Stimulated activated CD4-positive, alpha-beta T cell treated with anti-CD3 and anti-CD28 coated beads, Interleukin-2, amount 100 ng/mL, for 48 hours (primary cell): ENCODE data around the gene TMBIM4.
"Not testable (repeated sequence)": the region's sequence is repeated elsewhere in the genome, so short reads cannot be mapped to it uniquely, and the experiment has no call there.

Source experiments
- DNase-seq, 2 donors: peaks; one replicate each; pipeline ENCODE4 v3.0.0-alpha.2; 2020

TMBIM4 gene

GRCh38 chr12:66182956-66183355, 13.2 kb upstream of the TMBIM4 start:
- DNase-seq = no peak

DNA sequence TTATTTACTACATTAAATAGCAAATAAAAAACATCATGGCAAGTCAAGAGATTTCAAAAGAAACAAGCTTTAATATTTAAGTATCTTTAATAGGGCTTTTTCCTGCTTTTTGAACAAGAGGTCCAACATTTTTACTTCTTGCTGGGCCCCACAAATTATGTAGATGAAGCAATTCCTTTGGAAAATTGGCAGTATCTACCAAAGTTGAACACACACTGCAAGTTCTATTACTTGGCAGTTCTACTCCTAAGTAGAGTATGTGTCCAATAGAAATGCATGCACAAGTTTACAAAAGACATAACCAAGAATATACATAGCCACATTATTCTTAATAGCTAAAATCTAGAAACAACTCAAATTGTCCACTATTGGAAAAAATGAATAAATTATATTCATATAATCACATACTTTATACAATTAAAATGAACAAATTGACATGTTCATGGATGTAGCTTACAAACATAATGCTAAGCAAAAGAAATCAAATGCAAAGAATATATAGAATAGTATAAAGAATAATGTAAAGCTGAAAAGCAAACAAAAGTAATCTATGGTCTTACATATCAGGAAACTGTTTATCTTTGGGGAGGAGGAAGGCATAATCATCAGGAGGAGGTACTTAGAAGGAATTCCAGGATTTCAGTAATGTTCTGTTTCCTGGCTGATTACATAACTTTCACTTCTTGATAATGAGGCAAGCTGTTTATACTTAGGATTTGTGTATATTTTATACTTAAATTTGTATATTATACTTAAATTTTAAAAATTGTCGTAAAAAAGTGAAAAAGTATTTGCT, 6.5 kb upstream of the TMBIM4 start:
- DNase-seq = no peak

DNA sequence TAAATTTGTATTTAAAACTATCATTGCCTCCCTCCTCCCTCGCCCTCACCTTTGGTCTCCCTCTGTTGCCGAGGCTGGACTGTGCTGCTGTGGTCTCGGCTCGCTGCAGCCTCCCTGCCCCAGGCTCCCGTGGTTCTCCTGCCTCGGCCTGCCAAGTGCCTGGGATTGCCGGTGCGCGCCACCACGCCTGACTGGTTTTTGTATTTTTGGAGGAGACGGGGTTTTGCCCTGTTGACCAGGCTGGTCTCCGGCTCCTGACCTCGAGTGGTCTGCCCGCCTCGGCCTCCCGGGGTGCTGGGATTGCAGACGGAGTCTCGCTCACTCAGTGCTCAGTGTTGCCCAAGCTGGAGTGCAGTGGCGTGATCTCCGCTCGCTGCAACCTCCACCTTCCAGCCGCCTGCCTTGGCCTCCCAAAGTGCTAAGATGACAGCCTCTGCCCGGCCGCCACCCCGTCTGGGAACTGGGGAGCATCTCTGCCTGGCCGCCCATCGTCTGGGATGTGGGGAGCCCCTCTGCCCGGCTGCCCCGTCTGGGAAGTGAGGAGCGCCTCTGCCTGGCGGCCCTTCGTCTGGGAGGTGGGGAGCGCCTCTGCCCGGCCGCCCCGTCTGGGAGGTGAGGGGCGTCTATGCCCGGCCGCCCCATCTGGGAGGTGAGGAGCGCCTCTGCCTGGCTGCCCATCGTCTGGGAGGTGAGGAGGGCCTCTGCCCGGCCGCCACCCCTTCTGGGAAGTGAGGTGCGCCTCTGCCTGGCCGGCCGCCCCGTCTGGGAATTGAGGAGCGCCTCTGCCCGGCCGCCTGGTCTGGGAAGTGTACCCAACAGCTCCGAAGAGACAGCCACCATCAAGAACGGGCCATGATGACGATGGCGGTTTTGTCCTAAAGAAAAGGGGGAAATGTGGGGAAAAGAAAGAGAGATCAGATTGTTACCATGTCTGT, 4.9 kb upstream of the TMBIM4 start:
- DNase-seq = not testable (repeated sequence)

- no peak for DNase-seq
Observed at GRCh38 chr12:66170606-66171005, 810 bp upstream of the TMBIM4 start.

DNA sequence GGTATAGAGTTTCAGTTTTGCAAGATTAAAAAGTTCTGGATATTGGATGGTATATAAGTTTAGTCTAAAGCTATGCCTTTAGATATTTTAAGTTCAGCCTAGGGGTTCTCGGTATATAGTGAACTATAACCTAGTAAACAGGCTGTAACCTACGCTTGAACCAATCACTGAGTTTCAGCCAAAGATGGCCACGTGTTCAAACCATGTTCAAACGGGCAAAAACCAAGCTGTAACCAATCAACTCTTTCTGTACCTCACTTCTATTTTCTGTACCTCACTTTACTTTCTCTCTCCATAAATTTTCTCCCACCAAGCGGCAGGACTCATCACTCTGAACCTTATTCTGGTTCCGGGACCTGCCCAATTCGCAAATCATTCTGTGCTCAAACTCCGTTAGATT, 1.4 kb downstream of the TMBIM4 start:
- no peak for DNase-seq

GRCh38 chr12:66166561-66166960, 3.2 kb downstream of the TMBIM4 start:
- DNase-seq = no peak

DNA sequence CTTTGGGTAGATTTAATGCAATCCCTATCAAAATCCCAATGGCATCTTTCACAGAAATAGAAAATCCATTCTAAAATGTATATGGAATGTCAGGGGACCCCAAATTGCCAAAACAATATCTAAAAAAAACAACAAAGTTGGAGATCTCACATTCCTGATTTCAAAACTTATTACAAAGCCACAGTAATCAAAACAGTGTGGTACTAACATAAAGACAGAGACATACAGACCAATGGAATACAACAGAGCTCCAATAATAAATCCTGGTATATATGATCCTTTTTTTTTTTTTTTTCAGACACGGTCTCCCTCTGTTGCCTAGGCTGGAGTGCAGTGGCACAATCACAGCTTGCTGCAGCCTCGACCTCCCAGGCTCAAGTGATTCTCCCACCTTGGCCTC, 4.7 kb downstream of the TMBIM4 start:
- DNase-seq = no peak

DNA sequence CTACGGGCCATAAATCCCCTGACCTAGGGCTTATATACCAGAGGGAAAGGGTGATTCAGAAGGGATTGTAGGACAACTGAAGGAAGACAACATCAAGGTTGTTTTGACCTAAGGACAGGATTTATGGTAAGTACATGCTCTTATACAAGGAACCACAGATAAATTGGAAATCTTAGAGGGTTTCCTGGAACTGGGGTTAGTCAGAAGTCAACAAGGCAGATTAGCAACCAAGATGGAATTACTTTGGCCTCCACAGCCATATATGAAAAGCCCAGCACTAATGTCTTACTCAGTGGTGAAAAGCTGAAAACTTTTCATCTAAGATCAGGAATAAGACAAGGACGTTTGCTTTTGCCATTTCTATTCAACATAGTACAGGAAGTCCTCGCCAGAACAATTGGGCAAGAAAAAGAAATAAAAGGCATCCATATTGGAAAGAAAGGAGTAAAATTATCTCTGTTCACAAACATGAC, 5.4 kb downstream of the TMBIM4 start:
- DNase-seq = no peak

DNA sequence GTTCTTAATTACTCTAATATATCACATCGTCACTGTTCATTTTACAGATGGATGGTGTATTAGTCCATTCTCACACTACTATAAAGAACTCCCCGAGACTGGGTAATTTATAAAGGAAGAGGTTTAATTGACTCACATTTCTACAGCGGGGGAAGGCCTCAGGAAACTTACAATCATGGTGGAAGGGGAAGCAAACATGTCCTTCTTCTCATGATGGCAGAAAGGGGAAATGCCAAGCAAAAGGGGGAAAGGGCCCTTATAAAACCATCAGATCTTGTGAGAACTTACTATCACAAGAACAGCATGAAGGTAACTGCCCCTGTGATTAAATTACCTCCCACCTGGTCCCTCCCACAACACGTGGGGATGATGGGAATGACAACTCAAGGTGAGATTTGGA, 6.5 kb downstream of the TMBIM4 start:
- DNase-seq = no peak

DNA sequence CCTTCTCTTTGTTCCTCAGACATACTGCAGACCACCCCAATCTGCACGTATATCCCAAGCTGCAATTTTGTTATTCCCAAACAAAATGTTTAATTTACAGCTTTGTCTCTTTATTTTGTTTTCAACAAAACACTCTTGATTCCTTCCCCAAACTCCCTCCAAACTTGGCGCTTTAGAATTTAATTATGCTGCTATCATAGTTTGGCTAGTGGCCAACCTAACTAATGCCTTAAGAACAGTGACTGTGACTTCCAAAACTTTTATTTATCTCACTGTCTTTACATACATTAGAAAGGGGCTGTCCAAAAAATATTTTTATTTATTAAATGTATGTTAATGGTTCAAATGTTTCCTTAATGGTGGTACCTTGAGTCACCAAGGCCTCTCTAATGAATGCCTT, 7.1 kb downstream of the TMBIM4 start:
- DNase-seq = no peak

- DNase-seq = no peak
Observed at GRCh38 chr12:66160704-66161103, 9.1 kb downstream of the TMBIM4 start.

DNA sequence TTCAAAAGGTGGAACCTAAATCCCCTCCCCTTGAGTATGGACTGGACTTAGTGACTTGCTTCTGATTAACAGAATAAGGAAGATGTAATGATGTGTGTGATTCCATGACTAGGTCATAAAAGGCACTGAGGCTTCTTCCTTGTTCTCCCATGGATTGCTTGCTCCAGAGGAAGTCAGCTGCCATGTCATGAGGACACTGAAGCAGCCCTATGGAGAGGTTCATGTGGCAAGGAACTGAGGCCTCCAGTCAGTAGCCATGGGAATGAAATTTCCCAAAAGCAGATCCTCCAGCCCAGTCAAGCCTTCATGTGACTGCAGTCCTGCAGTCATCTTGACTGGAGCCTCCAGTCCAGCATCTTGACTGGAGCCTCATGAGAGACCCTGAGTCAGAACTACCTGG, 10.7 kb downstream of the TMBIM4 start:
- no peak for DNase-seq

- no peak for DNase-seq
Observed at GRCh38 chr12:66156654-66157053, 13.1 kb downstream of the TMBIM4 start.

- DNase-seq = no peak
Observed at GRCh38 chr12:66154776-66155175, 15.0 kb downstream of the TMBIM4 start.

DNA sequence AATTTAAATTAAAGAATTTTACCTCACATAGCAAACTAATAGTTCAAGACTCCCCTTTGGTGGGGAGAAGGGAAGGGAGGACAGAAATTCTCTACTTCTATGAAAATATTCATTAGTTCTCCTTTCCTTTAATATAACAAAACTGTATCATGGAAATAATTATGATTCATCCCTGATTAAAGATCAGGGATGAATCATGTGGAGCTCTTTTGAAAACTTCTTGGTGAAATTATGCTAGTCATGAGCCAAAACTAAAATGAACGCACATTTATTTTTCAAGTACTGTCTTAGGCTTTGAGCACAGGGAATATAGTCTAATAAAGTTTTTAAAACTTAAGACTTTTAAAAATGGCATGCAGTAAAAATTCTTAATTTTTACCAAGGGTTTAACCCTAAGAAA, 17.1 kb downstream of the TMBIM4 start:
- no peak for DNase-seq

- DNase-seq = no peak
Observed at GRCh38 chr12:66149702-66150398, 19.9 kb downstream of the TMBIM4 start.

DNA sequence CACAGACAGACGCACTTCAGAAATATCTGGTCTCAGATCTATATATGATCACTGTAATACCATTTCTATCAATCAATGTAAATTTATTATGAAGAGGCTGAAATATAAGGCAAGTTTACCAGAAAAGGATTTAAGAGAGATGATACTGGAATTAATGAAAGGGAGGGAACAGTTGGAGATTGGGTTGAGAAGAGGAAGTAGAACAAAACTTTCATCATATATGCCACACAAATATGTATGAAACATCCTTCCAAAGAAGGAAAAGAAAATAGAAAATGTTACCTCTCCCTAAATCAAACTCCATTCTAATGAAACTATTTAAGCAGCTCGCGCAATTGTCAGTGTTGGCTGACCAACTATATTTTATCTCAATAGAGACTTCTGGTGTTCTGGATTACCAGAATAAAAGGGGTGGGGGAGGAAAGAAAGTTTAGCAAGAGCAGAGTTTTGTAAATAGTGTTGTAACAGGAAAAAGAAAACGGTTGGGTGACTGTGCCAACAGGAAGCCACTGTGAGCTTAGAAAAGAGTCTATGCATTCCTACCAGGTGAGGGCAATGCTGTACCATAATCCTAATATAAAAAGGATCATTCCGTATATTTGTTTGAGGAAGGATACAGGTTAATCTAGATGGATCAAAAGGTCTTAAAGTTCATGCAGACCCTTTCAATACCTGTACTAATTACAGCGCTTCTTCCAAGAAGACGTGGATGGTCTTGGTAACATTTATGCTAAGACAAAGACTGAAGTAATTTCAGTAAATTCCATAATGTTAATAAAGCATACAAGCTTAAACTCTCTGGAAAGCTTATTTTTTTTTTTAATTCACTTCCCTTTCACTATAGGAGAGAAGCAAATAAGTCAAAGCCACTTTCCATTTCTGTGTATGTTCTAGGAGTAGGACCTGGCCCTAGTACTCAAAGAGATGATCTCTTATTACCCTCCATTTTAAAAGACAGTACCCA, 24.7 kb downstream of the TMBIM4 start:
- no peak for DNase-seq

GRCh38 chr12:66143868-66144267, 25.9 kb downstream of the TMBIM4 start:
- DNase-seq = no peak

- DNase-seq = no peak
Observed at GRCh38 chr12:66142826-66143225, 27.0 kb downstream of the TMBIM4 start.

DNA sequence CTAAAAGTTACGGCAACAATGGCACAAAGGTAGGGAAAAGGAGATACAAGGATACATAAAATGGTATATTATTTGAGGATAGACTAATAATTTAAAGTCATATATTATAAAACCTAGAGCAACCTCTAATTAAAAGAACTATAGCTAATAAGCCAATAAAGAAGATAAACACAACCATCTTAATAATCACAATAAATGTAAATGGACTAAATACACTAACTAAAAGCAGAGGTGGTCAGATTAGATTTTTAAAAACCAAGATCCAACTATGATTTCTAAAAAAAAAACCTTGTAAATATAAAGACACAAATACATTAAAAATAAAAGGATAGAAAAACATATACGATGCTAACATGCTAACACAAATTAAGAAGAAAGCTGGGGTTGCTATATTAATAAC, 28.5 kb downstream of the TMBIM4 start:
- no peak for DNase-seq

DNA sequence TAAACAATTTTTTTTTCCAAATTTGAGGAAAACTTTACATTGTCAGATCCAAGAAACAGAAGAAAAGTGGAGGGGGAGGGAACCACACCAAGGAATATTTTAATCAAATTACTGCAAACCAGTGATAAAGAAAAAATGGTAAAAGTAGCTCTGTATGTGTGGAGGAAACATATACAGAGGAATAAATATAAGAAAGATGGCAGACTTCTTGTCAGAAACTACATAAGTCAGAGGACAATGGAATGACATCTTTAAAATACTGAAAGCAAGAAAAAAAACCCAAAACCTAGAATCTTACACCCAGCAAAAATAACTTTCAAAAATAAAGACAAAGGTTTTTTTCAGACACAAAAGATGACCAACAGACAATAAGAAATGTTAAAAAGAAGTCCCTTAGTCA, 29.1 kb downstream of the TMBIM4 start:
- no peak for DNase-seq

DNA sequence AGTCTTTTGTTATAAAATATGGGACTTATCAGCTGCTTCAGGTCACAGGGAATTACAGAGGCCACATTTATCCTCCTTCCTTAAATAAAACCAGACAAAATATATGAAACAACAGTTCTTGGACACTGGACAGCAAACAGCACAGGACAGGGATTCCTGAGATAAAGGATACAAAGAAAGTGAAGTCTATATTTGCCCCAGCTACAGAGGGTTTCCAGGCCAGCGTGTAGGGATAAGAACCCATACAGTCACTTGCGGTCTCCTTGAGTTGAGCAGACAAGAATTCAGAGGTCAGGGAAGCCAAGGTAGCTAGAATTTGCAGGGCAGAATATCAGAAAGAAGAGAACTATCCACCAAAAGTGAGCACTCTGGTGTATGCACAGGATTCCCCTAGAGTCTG, 30.5 kb downstream of the TMBIM4 start:
- DNase-seq = no peak
